RWPE2 (cell line): Measurements from ENCODE around the gene ANTXR1.

Experiments used
- ATAC-seq: fragments of 200-7000 bp; cut with Tn5 transposase; 3 replicates; pipeline ENCODE4 v1.9.1; 2021; ENCODE audit warnings: low read depth
- DNase-seq: peaks from one replicate; pipeline ENCODE4 v3.0.0-alpha.2; 2020; ENCODE audit warnings: low spot score
- H3K27ac ChIP-seq: fragments of 450-650 bp; 2 replicates; pipeline ENCODE4 v1.5.1; 2017; ENCODE audit warnings: mild to moderate bottlenecking; ENCODE audit not compliant: poor library complexity, severe bottlenecking
- H3K27me3 ChIP-seq: fragments of 250-450 bp; sonication (Bioruptor Pico); 2 replicates; pipeline ENCODE4 v1.5.1; 2021; ENCODE audit warnings: mild to moderate bottlenecking, moderate library complexity; ENCODE audit not compliant: insufficient read depth, poor library complexity, severe bottlenecking
- H3K36me3 ChIP-seq: fragments of 250-450 bp; sonication (Bioruptor Pico); 2 replicates; pipeline ENCODE4 v1.5.1; 2020; ENCODE audit warnings: low read depth, mild to moderate bottlenecking, moderate library complexity
- H3K4me1 ChIP-seq: fragments of 250-450 bp; sonication (Bioruptor Pico); 2 replicates; pipeline ENCODE4 v1.5.1; 2021; ENCODE audit warnings: mild to moderate bottlenecking, moderate library complexity; ENCODE audit not compliant: insufficient read depth, poor library complexity, severe bottlenecking
- H3K4me3 ChIP-seq: fragments of 250-450 bp; sonication (Bioruptor Pico); 2 replicates; pipeline ENCODE4 v1.5.1; 2021; ENCODE audit warnings: mild to moderate bottlenecking, moderate library complexity; ENCODE audit not compliant: severe bottlenecking
- H3K9me3 ChIP-seq: fragments of 250-450 bp; sonication (Bioruptor Pico); 2 replicates; pipeline ENCODE4 v1.5.1; 2021; ENCODE audit warnings: mild to moderate bottlenecking, moderate library complexity; ENCODE audit not compliant: severe bottlenecking
- CTCF ChIP-seq: fragments of 450-650 bp; IDR thresholded peaks from one replicate; pipeline ENCODE4 v1.5.1; 2017; ENCODE audit warnings: mild to moderate bottlenecking, moderate library complexity; ENCODE audit not compliant: poor library complexity, severe bottlenecking

The ANTXR1 gene

GRCh38 chr2:69046221-69046662, 33.3 kb downstream of the ANTXR1 start:
- ATAC-seq (peak; percentile 62), DNase-seq (no peak)
- TF ChIP-seq CTCF = no peak
- peaks cover 26% of the 10 kb centered on the region for H3K36me3 ChIP-seq
- no peak overlapping the region for H3K27ac ChIP-seq
- H3K4me3 ChIP-seq = no peak overlapping the region
- no peaks in the 10 kb centered on the region for H3K9me3 ChIP-seq
- H3K27me3 ChIP-seq = no peaks in the 10 kb centered on the region
- H3K4me1 ChIP-seq = peaks cover 14% of the 10 kb centered on the region

GRCh38 chr2:69047625-69048145, 34.7 kb downstream of the ANTXR1 start:
- peaks cover 14% of the 10 kb centered on the region for H3K4me1 ChIP-seq
- H3K27me3 ChIP-seq = no peaks in the 10 kb centered on the region
- no peaks in the 10 kb centered on the region for H3K9me3 ChIP-seq
- DNase-seq (no peak), ATAC-seq (no peak)
- no peak for TF ChIP-seq CTCF
- no peak overlapping the region for H3K4me3 ChIP-seq
- peaks cover 18% of the 10 kb centered on the region for H3K36me3 ChIP-seq
- no peak overlapping the region for H3K27ac ChIP-seq

- DNase-seq (no peak), ATAC-seq (no peak)
- no peak overlapping the region for H3K4me3 ChIP-seq
- peaks cover 14% of the 10 kb centered on the region for H3K4me1 ChIP-seq
- peaks cover 5% of the 10 kb centered on the region for H3K36me3 ChIP-seq
- TF ChIP-seq CTCF = no peak
- H3K27me3 ChIP-seq = no peaks in the 10 kb centered on the region
- H3K9me3 ChIP-seq = no peaks in the 10 kb centered on the region
- H3K27ac ChIP-seq = no peak overlapping the region
Measured at GRCh38 chr2:69050802-69051201, 37.8 kb downstream of the ANTXR1 start.

GRCh38 chr2:69053416-69053965, 40.5 kb downstream of the ANTXR1 start:
- no peaks in the 10 kb centered on the region for H3K9me3 ChIP-seq
- no peak for DNase-seq
- peaks cover 6% of the 10 kb centered on the region for H3K4me1 ChIP-seq
- no peaks in the 10 kb centered on the region for H3K27me3 ChIP-seq
- H3K36me3 ChIP-seq = no peaks in the 10 kb centered on the region
- no peak overlapping the region for H3K27ac ChIP-seq
- no peak for TF ChIP-seq CTCF
- no peak for ATAC-seq
- H3K4me3 ChIP-seq = no peak overlapping the region

GRCh38 chr2:69054431-69054830, 41.5 kb downstream of the ANTXR1 start:
- no peak for ATAC-seq
- H3K27ac ChIP-seq = no peak overlapping the region

More at GRCh38 chr2:69054431-69054830, 41.5 kb downstream of the ANTXR1 start:
- no peak for TF ChIP-seq CTCF
- Histone ChIP-seq H3K4me1 (peaks cover 6% of the 10 kb centered on the region), H3K36me3 (no peaks in the 10 kb centered on the region), H3K9me3 (no peaks in the 10 kb centered on the region), H3K4me3 (no peak overlapping the region), H3K27me3 (no peaks in the 10 kb centered on the region)
- DNase-seq = no peak
